HG02970 (cell line): ENCODE data around the gene FMNL2.
"Not testable (repeated sequence)": the region's sequence is repeated elsewhere in the genome, so short reads cannot be mapped to it uniquely, and the experiment has no call there.

Source experiments
- ATAC-seq: cut with Tn5 transposase; IDR thresholded peaks from one replicate; pipeline ENCODE4 v1.9.1; 2021; ENCODE audit warnings: mild to moderate bottlenecking, moderate library complexity, moderate number of reproducible peaks; ENCODE audit not compliant: unreplicated experiment, low FRiP score

The FMNL2 gene

GRCh38 chr2:152372438-152372984, 37.5 kb downstream of the FMNL2 start:
- no peak for ATAC-seq

DNA sequence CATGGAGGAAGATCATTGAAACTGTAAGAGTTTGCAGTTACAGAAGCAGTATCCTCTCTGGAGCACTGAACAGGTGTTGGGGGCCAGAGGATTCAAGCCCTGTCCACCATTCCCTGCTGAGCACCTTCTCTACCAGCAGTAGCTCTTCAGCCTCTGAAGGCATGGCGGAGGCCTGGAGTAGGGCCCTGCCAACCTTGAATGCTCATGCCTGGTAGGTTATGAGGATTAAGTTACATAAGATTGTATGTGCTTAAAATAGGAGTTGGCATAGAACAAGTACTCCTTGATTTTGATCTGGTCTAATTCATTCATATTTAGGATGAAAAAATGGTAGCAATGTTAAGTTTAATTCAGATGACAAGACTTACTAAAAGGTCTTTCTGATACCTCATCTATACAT, 40.2 kb downstream of the FMNL2 start:
- no peak for ATAC-seq

GRCh38 chr2:152376385-152376784, 41.4 kb downstream of the FMNL2 start:
- no peak for ATAC-seq

- ATAC-seq: no peak
These were observed 42.0 kb downstream of the FMNL2 start for GRCh38 chr2:152376968-152377367.

DNA sequence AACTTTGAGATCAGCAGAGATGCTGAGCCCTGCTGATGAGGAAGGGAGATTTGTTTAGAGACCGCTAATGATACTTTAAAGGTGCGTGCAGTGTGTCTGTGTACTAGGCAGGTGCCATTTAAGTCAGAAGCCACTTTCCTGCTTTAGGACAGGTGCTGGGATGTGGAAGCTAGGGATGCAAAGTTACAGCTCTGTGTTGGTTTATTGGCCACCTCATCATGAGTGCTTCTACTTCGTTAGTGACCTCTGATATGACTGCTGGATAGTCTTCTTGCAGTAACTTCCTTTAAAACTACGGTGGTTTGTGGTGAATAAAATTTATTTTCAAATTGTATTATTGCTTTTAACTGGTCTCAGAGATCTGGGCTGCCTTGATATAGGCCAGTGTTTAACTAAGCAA, 44.1 kb downstream of the FMNL2 start:
- ATAC-seq: no peak

GRCh38 chr2:152380261-152381055, 45.5 kb downstream of the FMNL2 start:
- ATAC-seq: no peak

DNA sequence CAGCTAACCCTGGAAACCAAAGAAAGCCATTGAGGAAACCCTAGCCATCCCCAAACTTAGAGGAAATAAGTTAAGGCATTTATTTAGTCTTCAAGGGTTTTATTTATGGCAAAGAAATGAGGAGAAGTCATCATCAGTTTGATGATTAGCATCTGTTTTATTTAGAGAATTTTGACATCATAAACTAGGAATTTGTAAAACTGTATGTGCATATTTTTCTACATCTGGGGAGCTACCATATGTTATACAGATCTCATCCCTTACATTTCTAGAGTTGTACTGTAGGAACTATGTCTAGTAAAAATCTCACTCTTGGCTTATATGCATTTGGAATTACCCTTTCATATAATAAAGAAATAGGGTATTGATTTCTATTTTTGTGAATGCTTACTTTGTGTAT, 48.7 kb downstream of the FMNL2 start:
- ATAC-seq: no peak

DNA sequence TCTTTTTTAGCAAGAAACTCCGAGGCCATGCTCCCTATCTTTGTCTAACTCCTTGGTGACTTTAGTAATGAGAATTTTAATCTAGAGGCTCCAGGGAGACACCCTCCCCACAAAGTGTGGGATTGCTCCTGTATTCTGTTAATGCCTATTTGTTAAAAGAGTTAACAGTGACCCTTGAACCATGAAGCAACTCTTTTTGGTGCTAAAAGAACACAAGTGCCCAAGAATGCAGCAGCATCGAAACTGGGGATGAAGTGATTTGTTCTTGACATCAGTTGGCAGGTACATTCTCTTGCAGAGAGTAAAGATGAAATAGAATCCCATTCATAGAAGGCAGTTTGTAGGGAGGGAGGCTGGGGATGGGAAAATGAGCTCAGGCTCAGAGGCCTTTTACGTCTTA, 50.0 kb downstream of the FMNL2 start:
- no peak for ATAC-seq

GRCh38 chr2:152385650-152386049, 50.7 kb downstream of the FMNL2 start:
- no peak for ATAC-seq

GRCh38 chr2:152386266-152386665, 51.3 kb downstream of the FMNL2 start:
- ATAC-seq: no peak

DNA sequence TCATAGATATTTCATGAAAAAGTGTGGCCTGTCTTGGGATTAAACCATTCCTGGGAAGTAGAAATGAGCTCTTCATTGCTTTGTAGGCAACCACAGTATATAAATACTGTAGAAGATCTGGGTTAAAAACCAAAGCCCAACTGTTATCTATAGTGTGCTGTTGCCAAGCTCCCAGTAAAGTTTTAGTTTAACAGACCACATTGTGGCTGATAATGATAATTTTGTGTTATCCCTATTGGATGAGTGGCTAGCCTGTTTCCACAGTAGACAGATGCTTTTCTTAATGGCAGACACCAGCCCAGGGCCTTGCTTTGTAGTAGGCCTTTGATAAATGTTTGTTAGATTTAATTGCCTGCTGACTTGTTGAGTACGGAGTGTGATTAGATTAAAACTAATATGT, 52.1 kb downstream of the FMNL2 start:
- ATAC-seq: no peak

DNA sequence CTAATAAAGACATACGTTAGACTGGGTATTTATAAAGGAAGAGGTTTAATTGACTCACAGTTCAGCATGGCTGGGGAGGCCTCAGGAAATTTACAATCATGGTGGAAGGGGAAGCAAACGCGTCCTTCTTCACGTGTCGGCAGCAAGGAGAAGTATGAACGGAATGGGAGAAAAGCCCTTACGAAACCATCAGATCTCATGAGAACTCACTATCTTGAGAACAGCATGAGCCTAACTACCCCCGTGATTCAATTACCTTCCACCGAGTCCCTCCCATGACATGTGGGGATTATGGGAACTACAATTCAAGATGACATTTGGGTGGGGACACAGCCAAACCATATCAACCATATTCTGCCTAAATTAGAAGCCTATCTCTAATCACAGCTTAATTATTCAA, 53.3 kb downstream of the FMNL2 start:
- ATAC-seq: not testable (repeated sequence)

- no peak for ATAC-seq
These were observed 54.5 kb downstream of the FMNL2 start for GRCh38 chr2:152389483-152389882.

DNA sequence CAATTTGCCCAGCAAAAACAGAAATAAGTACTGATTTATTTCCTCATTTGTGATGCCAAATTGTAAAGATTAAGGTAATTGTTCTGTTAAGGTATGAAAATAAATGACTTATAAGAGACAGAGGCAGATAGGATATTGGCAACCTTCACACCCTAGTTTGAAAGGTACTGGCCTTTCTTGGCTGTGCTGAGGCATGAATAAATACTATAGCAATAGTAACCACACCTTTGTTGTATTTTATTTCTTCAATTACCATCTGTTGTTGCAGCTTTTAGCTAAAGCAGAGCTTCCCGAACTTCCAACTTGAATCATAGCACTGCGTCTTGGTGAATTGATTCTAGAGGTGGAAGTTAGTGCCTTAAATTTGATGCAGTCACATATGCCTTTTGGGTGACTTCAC, 55.9 kb downstream of the FMNL2 start:
- no peak for ATAC-seq

GRCh38 chr2:152391318-152391717, 56.3 kb downstream of the FMNL2 start:
- no peak for ATAC-seq

DNA sequence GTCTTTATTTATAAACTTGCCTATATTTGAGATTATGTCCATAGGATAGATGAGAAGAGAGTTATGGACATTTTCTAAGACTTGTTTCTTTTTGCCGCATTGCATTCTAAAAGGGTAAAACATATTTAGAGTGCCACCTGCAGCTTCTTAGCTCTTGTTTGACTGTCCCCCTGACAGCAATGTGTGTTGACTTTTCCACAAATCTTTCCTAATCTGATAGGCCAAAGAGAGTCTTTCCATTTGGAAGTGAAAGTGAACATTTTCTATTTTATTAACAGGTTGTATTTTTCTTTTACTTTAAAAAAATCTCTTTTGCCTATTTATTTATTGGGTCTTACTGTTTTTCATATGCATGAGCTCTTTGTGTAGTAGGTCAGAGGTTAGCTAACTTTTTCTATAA, 58.4 kb downstream of the FMNL2 start:
- ATAC-seq: no peak

- no peak for ATAC-seq
These were observed 59.4 kb downstream of the FMNL2 start for GRCh38 chr2:152394326-152394725.

DNA sequence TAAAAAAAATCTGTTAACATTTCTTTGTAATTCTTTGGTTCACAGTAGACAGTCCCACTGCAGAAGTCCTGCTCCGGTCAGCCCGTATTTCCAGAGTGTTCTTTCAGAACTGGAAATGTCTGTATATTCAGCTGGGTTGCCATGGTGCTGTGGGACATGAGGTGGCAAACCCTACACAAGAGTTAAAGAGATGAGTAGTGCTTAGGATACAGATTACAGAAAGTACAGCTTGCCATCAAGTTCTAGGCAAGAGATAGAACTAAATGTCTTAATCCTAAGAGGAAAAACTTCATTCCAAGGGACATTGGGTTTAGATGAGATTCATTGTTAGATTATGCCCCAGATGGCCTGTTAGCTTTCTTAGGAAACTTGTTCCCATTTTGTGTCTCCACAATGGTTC, 60.1 kb downstream of the FMNL2 start:
- no peak for ATAC-seq

DNA sequence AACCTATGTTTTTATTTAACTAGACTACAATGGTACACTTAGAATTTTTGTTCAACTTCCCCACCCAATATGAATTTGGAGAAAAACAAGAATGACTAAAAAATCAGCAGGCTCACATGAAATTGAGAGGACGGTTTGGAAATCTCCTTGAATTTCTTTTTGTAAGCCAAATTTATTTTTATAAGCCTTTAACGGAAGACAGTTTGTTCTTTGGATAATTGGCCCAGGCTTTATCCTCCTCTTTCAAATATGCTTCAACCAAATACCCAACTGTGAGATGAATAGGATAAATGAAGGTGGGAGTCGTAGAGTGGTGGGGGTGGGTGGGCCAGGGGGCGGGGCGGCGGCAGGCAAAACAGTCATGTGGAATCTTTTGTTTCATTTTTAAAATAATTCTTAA, 60.6 kb downstream of the FMNL2 start:
- ATAC-seq: no peak

GRCh38 chr2:152396051-152396511, 61.1 kb downstream of the FMNL2 start:
- no peak for ATAC-seq

DNA sequence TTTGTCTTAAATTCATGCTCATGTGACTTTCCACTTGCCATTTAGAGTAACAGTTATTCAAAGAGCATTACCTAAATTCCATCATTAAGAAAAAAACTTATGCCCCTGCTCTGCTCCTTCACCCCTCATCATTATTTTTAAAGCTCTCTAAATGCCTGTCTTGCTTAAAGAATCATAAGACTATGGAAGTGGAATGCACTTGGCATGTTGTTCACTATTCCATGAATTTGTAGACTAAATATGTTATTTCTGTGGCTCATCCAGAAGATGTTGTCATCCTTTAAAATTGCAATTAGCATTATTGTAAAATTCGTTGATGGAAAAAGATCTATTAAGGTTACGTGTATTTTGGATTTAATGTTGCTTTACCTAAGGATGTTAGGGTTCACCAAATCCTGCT, 61.8 kb downstream of the FMNL2 start:
- ATAC-seq: no peak

GRCh38 chr2:152399003-152399402, 64.0 kb downstream of the FMNL2 start:
- ATAC-seq: no peak
